GM23338 (cell line): ENCODE results near the gene PARP3.

Experiments used
- EZH2 ChIP-seq: fragments of 200-600 bp; sonication (generic); IDR thresholded peaks from one replicate; pipeline ENCODE4 v1.8.0; 2017; ENCODE audit warnings: antibody characterized with exemption, mild to moderate bottlenecking, low read depth; ENCODE audit not compliant: unreplicated experiment
- EZH2phosphoT487 ChIP-seq: fragments of 200-600 bp; sonication (generic); IDR thresholded peaks from one replicate; pipeline ENCODE4 v1.8.1; 2018; ENCODE audit warnings: antibody characterized with exemption; ENCODE audit not compliant: unreplicated experiment
- POLR2AphosphoS5 ChIP-seq: IDR thresholded peaks from 2 replicates; pipeline ENCODE4 v1.6.1; 2016; ENCODE audit warnings: antibody characterized with exemption, low read depth
- ZNF331 ChIP-seq: fragments of 250-450 bp; sonication (Bioruptor Pico); IDR thresholded peaks from 2 replicates; pipeline ENCODE4 v1.5.0; 2020; ENCODE audit warnings: low read depth, mild to moderate bottlenecking, moderate library complexity
- TF ChIP-seq, protein P1 (sequence below), 2 experiments: fragments of 200-600 bp in 1 of 2; sonication (generic) in 1 of 2; conservative IDR thresholded peaks; 2 replicates each; pipeline versions ENCODE4 v1.5.1 to v1.6.1; 2016 to 2017; ENCODE audit warnings: antibody characterized with exemption in 2 of 2, low read depth in 2 of 2, mild to moderate bottlenecking in 2 of 2, moderate library complexity in 1 of 2
- TF ChIP-seq, protein P2 (sequence below): fragments of 250-450 bp; sonication (Bioruptor Pico); IDR thresholded peaks from 2 replicates; pipeline ENCODE4 v1.5.0; 2020; ENCODE audit warnings: mild to moderate bottlenecking, moderate library complexity
- TF ChIP-seq, protein P3 (sequence below): IDR thresholded peaks from one replicate; pipeline ENCODE4 v1.6.1; 2018; ENCODE audit warnings: antibody characterized with exemption; ENCODE audit not compliant: unreplicated experiment

GRCh38 chr3:51960386-51960785 lies 18.2 kb downstream of the PARP3 start:
- TF ChIP-seq, protein P1, sequence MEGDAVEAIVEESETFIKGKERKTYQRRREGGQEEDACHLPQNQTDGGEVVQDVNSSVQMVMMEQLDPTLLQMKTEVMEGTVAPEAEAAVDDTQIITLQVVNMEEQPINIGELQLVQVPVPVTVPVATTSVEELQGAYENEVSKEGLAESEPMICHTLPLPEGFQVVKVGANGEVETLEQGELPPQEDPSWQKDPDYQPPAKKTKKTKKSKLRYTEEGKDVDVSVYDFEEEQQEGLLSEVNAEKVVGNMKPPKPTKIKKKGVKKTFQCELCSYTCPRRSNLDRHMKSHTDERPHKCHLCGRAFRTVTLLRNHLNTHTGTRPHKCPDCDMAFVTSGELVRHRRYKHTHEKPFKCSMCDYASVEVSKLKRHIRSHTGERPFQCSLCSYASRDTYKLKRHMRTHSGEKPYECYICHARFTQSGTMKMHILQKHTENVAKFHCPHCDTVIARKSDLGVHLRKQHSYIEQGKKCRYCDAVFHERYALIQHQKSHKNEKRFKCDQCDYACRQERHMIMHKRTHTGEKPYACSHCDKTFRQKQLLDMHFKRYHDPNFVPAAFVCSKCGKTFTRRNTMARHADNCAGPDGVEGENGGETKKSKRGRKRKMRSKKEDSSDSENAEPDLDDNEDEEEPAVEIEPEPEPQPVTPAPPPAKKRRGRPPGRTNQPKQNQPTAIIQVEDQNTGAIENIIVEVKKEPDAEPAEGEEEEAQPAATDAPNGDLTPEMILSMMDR (conservative IDR thresholded peaks at IDR 0.05; ENCODE audit: low read depth in 2 of 2) = no peak
- TF ChIP-seq, protein P2, sequence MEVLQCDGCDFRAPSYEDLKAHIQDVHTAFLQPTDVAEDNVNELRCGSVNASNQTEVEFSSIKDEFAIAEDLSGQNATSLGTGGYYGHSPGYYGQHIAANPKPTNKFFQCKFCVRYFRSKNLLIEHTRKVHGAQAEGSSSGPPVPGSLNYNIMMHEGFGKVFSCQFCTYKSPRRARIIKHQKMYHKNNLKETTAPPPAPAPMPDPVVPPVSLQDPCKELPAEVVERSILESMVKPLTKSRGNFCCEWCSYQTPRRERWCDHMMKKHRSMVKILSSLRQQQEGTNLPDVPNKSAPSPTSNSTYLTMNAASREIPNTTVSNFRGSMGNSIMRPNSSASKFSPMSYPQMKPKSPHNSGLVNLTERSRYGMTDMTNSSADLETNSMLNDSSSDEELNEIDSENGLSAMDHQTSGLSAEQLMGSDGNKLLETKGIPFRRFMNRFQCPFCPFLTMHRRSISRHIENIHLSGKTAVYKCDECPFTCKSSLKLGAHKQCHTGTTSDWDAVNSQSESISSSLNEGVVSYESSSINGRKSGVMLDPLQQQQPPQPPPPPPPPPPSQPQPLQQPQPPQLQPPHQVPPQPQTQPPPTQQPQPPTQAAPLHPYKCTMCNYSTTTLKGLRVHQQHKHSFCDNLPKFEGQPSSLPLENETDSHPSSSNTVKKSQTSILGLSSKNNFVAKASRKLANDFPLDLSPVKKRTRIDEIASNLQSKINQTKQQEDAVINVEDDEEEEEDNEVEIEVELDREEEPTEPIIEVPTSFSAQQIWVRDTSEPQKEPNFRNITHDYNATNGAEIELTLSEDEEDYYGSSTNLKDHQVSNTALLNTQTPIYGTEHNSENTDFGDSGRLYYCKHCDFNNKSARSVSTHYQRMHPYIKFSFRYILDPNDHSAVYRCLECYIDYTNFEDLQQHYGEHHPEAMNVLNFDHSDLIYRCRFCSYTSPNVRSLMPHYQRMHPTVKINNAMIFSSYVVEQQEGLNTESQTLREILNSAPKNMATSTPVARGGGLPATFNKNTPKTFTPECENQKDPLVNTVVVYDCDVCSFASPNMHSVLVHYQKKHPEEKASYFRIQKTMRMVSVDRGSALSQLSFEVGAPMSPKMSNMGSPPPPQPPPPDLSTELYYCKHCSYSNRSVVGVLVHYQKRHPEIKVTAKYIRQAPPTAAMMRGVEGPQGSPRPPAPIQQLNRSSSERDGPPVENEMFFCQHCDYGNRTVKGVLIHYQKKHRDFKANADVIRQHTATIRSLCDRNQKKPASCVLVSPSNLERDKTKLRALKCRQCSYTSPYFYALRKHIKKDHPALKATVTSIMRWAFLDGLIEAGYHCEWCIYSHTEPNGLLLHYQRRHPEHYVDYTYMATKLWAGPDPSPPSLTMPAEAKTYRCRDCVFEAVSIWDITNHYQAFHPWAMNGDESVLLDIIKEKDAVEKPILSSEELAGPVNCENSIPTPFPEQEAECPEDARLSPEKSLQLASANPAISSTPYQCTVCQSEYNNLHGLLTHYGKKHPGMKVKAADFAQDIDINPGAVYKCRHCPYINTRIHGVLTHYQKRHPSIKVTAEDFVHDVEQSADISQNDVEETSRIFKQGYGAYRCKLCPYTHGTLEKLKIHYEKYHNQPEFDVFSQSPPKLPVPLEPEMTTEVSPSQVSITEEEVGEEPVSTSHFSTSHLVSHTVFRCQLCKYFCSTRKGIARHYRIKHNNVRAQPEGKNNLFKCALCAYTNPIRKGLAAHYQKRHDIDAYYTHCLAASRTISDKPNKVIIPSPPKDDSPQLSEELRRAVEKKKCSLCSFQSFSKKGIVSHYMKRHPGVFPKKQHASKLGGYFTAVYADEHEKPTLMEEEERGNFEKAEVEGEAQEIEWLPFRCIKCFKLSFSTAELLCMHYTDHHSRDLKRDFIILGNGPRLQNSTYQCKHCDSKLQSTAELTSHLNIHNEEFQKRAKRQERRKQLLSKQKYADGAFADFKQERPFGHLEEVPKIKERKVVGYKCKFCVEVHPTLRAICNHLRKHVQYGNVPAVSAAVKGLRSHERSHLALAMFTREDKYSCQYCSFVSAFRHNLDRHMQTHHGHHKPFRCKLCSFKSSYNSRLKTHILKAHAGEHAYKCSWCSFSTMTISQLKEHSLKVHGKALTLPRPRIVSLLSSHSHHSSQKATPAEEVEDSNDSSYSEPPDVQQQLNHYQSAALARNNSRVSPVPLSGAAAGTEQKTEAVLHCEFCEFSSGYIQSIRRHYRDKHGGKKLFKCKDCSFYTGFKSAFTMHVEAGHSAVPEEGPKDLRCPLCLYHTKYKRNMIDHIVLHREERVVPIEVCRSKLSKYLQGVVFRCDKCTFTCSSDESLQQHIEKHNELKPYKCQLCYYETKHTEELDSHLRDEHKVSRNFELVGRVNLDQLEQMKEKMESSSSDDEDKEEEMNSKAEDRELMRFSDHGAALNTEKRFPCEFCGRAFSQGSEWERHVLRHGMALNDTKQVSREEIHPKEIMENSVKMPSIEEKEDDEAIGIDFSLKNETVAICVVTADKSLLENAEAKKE (CRISPR knock-in tag) = no peak
- TF ChIP-seq, protein P3, sequence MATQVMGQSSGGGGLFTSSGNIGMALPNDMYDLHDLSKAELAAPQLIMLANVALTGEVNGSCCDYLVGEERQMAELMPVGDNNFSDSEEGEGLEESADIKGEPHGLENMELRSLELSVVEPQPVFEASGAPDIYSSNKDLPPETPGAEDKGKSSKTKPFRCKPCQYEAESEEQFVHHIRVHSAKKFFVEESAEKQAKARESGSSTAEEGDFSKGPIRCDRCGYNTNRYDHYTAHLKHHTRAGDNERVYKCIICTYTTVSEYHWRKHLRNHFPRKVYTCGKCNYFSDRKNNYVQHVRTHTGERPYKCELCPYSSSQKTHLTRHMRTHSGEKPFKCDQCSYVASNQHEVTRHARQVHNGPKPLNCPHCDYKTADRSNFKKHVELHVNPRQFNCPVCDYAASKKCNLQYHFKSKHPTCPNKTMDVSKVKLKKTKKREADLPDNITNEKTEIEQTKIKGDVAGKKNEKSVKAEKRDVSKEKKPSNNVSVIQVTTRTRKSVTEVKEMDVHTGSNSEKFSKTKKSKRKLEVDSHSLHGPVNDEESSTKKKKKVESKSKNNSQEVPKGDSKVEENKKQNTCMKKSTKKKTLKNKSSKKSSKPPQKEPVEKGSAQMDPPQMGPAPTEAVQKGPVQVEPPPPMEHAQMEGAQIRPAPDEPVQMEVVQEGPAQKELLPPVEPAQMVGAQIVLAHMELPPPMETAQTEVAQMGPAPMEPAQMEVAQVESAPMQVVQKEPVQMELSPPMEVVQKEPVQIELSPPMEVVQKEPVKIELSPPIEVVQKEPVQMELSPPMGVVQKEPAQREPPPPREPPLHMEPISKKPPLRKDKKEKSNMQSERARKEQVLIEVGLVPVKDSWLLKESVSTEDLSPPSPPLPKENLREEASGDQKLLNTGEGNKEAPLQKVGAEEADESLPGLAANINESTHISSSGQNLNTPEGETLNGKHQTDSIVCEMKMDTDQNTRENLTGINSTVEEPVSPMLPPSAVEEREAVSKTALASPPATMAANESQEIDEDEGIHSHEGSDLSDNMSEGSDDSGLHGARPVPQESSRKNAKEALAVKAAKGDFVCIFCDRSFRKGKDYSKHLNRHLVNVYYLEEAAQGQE = no peak
- TF ChIP-seq POLR2AphosphoS5 (no peak), EZH2 (no peak), ZNF331 (CRISPR knock-in tag) (no peak), EZH2phosphoT487 (no peak)
